GM19467 (cell line): ENCODE results near the gene PDPN.

Source experiments
- ATAC-seq: cut with Tn5 transposase; IDR thresholded peaks from one replicate; pipeline ENCODE4 v1.9.1; 2021; ENCODE audit warnings: mild to moderate bottlenecking, moderate library complexity; ENCODE audit not compliant: unreplicated experiment

PDPN gene

DNA sequence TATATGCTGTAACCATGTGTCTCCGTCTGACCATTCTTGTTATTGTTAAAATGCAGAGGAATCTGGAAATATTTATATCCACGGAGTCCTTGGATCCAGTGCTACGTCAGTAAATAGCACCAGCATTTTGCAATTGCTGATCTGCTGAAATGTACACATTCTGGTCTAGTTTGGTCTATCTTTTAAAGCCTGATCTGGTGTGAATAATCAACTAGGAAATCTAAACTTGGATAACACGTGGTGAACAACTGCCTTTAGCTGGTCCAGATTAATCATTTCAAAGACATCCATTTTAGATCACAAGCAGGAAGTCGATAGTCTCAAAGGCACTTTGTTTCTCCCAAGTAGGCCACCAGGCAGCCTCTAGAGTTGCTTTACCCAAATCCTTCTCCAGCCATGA, 32.6 kb downstream of the PDPN start:
- no peak for ATAC-seq

- ATAC-seq, result no peak
These were observed 33.5 kb downstream of the PDPN start for GRCh38 chr1:13617108-13617507.

DNA sequence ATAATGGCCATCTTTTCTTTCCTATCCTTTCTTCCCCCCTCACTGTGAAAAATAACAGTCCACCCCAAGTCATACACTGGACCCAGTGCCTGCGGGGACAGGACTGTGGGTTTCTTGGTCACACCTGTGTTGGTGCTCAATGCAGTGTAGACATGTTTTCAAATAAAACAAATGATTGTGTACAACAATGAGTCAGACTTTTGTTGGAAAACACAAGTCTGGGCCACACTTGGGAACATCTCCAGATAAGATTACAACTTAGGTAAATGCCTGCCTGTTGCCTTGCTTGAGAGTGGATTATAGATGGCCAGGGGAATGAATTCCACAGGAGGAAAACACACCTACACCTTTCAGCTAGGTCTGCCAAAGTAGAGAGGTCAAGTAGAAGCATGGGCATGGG, 34.1 kb downstream of the PDPN start:
- ATAC-seq, result no peak

GRCh38 chr1:13618483-13618882, 34.9 kb downstream of the PDPN start:
- no peak for ATAC-seq

GRCh38 chr1:13619909-13620308, 36.3 kb downstream of the PDPN start:
- ATAC-seq, result no peak

- ATAC-seq, result no peak
These were observed 37.2 kb downstream of the PDPN start for GRCh38 chr1:13620825-13621224.

DNA sequence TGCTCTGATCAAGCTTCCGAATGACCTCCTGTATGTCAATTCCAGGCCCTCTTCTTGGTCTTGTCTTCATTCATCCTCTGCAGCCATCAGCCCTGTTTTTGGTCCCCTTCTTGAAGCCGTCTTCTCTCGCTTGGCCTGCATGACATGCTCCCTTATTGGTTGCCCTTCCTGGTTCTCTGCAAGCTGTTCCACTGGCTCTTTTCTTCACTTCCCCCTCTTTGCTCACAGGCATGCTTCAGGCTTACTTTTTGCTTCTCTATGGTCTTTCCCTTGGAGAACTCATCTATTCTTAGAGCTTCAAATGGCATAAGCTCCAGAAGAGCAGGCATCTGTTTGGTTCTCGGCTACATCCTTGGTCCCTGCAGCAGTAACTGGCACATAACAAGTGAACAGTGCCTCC, 38.8 kb downstream of the PDPN start:
- ATAC-seq, result no peak

DNA sequence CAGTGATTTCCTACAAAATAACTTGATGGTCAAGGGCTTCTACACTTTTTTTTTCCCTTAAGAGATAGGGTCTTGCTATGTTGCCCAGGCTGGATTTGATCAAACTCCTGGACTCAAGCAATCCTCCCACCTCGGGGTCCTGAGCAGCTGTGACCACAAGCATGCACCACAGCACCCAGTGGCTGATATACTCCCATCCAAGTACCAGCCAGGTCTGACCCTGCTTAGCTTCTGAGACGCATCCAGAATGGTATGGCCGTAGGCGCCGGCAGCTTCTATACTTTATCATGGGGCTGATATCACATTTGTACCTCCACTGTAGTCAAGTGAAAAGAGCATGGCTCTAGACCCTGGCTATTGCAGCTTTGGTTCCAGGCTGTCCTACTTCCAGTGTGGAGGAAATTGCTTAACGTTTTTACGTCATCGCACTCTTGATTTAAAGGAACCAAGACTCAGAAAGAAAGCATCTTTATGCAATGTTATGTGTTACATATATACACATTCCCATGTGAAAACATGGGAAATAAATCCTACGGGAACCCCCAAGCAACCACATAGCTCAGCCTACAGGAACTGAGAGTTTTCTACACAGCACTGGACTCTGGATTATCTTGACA, 39.5 kb downstream of the PDPN start:
- ATAC-seq, result no peak

DNA sequence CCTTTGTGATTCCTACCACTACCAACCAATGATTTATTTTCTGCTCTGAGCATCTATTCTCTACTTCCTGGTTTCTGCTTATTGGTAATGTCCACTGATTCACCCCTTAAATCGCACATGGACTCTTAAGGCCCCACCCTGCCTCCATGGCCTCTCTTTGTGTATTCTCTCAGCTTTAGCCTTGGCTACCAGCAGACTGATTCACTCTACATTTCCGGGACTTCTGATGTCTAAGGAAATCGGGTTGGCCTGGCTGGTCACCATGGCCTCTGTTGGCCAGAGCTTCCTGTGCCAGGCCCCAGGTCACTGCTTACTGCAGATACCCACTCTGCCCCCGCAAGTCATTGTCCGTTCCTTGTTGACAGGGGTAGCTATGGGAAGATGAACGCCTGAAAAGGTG, 40.9 kb downstream of the PDPN start:
- no peak for ATAC-seq

- ATAC-seq, result no peak
These were observed 43.5 kb downstream of the PDPN start for GRCh38 chr1:13627127-13627526.

DNA sequence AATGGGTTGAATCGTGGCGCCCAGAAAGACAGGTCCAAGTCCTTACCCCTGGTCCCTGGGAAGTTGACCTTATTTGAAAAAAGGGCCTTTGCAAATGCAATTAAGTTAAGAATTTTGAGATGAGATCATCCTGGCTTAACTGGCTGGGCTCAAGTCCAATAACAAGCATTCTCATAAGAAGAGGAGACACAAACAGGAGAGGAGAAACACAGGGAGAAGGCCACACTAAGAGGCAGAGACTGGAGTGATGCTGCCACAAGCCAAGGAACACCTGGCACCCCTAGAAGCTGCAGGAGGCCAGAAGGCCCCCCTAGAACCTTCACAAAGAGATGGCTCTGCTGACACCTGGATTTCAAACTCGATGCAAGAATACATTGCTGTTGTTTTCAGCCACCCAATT, 44.6 kb downstream of the PDPN start:
- ATAC-seq, result no peak

GRCh38 chr1:13628711-13629110, 45.1 kb downstream of the PDPN start:
- no peak for ATAC-seq

GRCh38 chr1:13642306-13643004, 58.8 kb downstream of the PDPN start:
- ATAC-seq, result no peak

DNA sequence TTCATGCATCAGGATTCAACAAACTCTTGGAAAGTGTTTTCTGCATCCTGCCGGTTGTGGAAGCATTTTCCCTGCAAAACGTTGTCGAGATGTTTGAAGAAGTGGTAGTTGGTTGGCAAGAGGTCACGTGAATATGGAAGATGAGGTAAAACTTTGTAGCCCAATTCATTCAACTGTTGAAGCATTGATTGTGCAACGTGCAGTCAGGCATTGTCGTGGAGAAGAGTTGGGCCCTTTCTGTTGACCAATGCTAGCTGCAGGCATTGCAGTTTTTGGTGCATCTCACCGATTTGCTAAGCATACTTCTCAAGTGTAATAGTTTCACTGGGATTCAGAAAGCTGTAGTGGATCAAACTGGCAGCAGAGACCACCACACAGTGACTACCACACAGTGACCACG, 59.4 kb downstream of the PDPN start:
- no peak for ATAC-seq

DNA sequence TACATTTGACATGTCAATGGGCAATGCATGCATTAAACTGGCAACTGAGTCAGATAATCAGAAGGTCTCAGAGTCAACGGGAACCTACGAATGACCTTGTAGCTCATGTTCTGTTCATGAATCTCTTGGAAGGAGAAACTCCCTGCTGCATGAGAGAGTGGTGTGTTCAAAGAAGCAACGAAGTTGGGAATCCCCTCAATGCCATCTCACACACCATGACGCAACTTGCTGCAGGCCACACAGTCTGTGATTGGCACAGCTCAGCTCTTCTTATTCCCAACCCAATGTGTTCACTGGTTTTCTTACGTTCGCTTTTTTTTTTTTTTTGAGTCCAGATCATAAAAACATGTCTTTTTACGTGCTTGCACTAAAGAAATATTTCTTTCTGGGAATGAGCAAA, 62.9 kb downstream of the PDPN start:
- ATAC-seq, result no peak

DNA sequence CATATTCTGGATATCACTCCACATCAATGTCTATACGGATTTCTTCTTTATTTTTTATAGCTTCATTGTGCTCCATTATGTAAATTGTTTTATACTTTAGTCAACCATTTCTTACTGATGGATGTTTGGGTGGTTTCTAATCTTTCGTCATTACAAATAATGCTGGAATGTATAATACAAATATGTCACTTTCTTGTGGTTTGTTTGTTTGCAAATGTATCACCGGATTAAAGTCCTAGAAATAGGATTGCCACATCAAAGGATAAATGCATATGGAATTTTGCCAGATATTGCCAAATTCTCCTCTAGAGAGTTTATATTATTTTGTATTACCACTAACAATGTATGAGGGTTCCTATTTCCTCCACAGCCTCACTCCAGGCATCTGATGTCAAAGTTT, 67.6 kb downstream of the PDPN start:
- no peak for ATAC-seq

GRCh38 chr1:13652238-13652637, 68.6 kb downstream of the PDPN start:
- ATAC-seq, result no peak

DNA sequence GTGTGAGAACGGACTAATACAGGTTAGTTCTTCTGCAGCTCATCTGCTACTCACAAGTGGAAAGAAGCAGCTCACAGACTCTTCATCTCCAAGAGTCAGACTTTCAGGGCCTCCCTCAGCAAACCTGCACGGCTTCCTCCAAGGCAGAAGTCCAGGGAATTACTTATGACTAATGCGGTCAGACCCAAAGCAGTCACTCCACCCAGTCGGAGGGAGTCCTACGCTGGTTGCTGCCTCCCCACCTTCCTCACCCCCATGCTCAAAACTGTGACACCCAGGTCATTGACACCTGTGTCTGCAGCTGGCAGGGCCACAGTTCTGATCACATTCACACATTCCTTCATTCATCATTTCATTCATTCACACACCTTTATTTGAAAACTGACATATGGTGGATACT, 77.9 kb downstream of the PDPN start:
- ATAC-seq, result no peak

- ATAC-seq, result no peak
These were observed 78.9 kb downstream of the PDPN start for GRCh38 chr1:13662493-13662892.

DNA sequence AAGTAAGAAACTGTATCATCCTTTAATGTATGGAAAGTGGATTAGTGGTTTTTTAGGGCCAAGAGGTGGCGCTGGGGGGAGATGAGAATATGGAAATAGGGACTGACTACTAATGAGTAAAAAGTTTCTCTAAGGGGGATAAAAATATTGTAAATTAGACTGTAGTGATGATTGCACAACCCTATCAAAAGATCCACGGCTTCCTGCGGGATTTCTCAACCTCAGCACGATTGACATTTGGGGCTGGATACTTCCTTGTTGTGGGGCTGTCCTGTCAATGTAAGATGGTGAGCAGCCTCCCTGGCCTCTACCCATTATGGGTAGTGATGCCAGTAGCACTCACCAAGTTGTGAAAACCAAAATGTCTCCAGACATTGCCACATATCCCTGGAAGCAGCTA, 80.3 kb downstream of the PDPN start:
- ATAC-seq, result no peak

DNA sequence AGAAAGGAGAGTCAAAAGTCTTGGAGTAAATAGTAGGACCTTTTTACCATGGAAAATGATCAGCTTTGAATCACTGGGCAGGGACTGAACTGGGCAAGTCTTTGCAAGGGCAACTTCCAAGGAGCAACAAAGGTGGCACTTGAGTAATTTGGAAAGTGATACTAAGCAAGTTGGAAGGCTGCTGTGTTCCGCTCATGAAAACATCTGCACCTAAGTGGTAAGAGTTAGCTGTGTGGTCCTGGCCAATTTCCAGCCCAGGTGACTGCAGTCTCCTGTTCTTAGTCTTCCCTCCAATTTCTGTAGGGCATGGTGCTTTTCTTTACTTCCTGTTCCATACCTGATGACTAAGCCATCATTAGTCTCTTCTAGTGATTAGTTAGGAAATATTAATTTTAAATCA, 80.8 kb downstream of the PDPN start:
- ATAC-seq, result no peak

GRCh38 chr1:13666317-13666716, 82.7 kb downstream of the PDPN start:
- ATAC-seq, result no peak
